K562 (cell line): Measurements from ENCODE around the gene ARSJ. TPM values are rescaled to one million over a fixed set of nuclear protein-coding genes. Genes with fewer than 3 reads are reported as not detected.

Experiments used
- ATAC-seq: fragments of 200-7000 bp; cut with Tn5 transposase; 3 replicates; pipeline ENCODE4 v1.9.1; 2020; ENCODE audit warnings: moderate library complexity
- BruUV-seq: library from RNA; stranded (reverse); fragments of 400-500 nt; replicated peaks from 2 replicates; lab custom pipeline; 2021; lab: Mats Ljungman, UMichigan
- CTCF ChIA-PET: fragments of 300-600 bp; formaldehyde crosslinking; extraction: SDS; loops from one replicate; lab custom pipeline; 2021; ENCODE audit warnings: low intra/inter-chr PET ratio; lab: Yijun Ruan, JAX
- POLR2A ChIA-PET: fragments of 300-600, 350-650 bp; sonication (Branson Sonifier 250); formaldehyde crosslinking; extraction: SDS; loops from one replicate; lab custom pipeline; 2021; ENCODE audit warnings: antibody characterized with exemption, inconsistent platforms; lab: Yijun Ruan, JAX
- DNase-seq, 4 experiments: peaks; one replicate each; pipeline versions ENCODE4 v3.0.0 to v3.0.0-alpha.2; 2011 to 2018; ENCODE audit warnings: low spot score in 3 of 4, mixed read lengths in 3 of 4; ENCODE audit errors: extremely low read depth in 1 of 4
- FAIRE-seq: peaks from 2 replicates; lab custom pipeline; 2011; peaks lifted over from hg19 to GRCh38; lab: Jason Lieb, UNC
- H2AFZ ChIP-seq: 2 replicates; pipeline ENCODE4 v1.6.0; 2011; ENCODE audit warnings: low read depth, low read length, control low read depth, inconsistent platforms
- H3K27ac ChIP-seq: fragments of 200-600 bp; 3 replicates; pipeline ENCODE4 v1.8.0; 2011; ENCODE audit warnings: low read depth, mild to moderate bottlenecking, control low read depth, inconsistent platforms, low read length, moderate library complexity, mixed read lengths; ENCODE audit errors: extremely low read depth
- H3K27me3 ChIP-seq, 2 experiments: fragments of 300-600 bp in 1 of 2; 2 replicates in 1 of 2; 3 replicates in 1 of 2; pipeline versions ENCODE4 v1.6.0 to v1.8.0; 2011; ENCODE audit warnings: inconsistent platforms in 2 of 2, low read length in 2 of 2, mild to moderate bottlenecking in 1 of 2, mixed read lengths in 1 of 2, moderate library complexity in 1 of 2; ENCODE audit not compliant: control insufficient read depth in 2 of 2, insufficient read depth in 2 of 2
- H3K36me3 ChIP-seq: fragments of 300-600 bp; 3 replicates; pipeline ENCODE4 v1.8.0; 2011; ENCODE audit warnings: mild to moderate bottlenecking, low read length, inconsistent platforms; ENCODE audit not compliant: control insufficient read depth, insufficient read depth
- H3K4me1 ChIP-seq, 2 experiments: fragments of 200-600 bp in 1 of 2; replicated peaks in 1 of 2; 2 replicates in 1 of 2; 3 replicates in 1 of 2; pipeline versions ENCODE4 v1.5.1 to v1.8.0; 2011; ENCODE audit warnings: inconsistent platforms in 2 of 2, low read length in 2 of 2, mild to moderate bottlenecking in 1 of 2, mixed read lengths in 1 of 2, moderate library complexity in 1 of 2; ENCODE audit not compliant: control insufficient read depth in 2 of 2, insufficient read depth in 2 of 2
- H3K4me2 ChIP-seq: 2 replicates; pipeline ENCODE4 v1.6.1; 2011; ENCODE audit warnings: low read length, control low read depth, inconsistent platforms, mixed read lengths; ENCODE audit not compliant: insufficient read depth
- H3K4me3 ChIP-seq: fragments of 200-600 bp; sonication (generic), shearing (Covaris generic); 2 replicates; pipeline ENCODE4 v1.5.1; 2016; ENCODE audit warnings: control low read depth, inconsistent platforms
- H3K79me2 ChIP-seq: fragments of 200-600 bp; 3 replicates; pipeline ENCODE4 v1.8.0; 2011; ENCODE audit warnings: low read length, inconsistent platforms; ENCODE audit not compliant: control insufficient read depth, insufficient read depth
- H3K9ac ChIP-seq, 2 experiments: 2 replicates each; pipeline versions ENCODE4 v1.6.0 to v1.6.1; 2011; ENCODE audit warnings: low read depth in 2 of 2, low read length in 2 of 2, control low read depth in 1 of 2, inconsistent platforms in 1 of 2, mild to moderate bottlenecking in 1 of 2, mixed read lengths in 1 of 2; ENCODE audit not compliant: insufficient read depth in 1 of 2
- H3K9me1 ChIP-seq: one replicate; pipeline ENCODE4 v1.6.0; 2011; ENCODE audit warnings: inconsistent platforms, mild to moderate bottlenecking, low read length, moderate library complexity; ENCODE audit not compliant: control insufficient read depth, insufficient read depth
- H3K9me3 ChIP-seq: replicated peaks from 2 replicates; pipeline ENCODE4 v1.5.1; 2011; ENCODE audit warnings: low read depth, low read length, inconsistent platforms; ENCODE audit not compliant: control insufficient read depth, insufficient read depth
- H4K20me1 ChIP-seq: replicated peaks from 2 replicates; pipeline ENCODE4 v1.6.1; 2011; ENCODE audit warnings: low read length, inconsistent platforms, mixed read lengths; ENCODE audit not compliant: control insufficient read depth, insufficient read depth
- BRCA1 ChIP-seq, 2 experiments: fragments of 450-650 bp in 1 of 2; sonication (generic) in 1 of 2; formaldehyde crosslinking in 1 of 2; IDR thresholded peaks; 2 replicates each; pipeline versions ENCODE4 v1.5.0 to v1.6.1; 2017 to 2020; ENCODE audit warnings: mild to moderate bottlenecking in 1 of 2, missing genetic modification reagents in 1 of 2
- CUX1 ChIP-seq: fragments of 200-800 bp; sonication (Bioruptor generic); IDR thresholded peaks from 2 replicates; pipeline ENCODE4 v1.6.1; 2016; ENCODE audit warnings: missing genetic modification characterization, missing compliant biosample characterization
- DACH1 ChIP-seq: fragments of 450-650 bp; IDR thresholded peaks from 2 replicates; pipeline ENCODE4 v1.6.1; 2018; ENCODE audit not compliant: partially characterized antibody
- ETS1 ChIP-seq: conservative IDR thresholded peaks from 2 replicates; pipeline ENCODE4 v1.6.1; 2011; ENCODE audit warnings: low read depth, mild to moderate bottlenecking, low read length; ENCODE audit not compliant: control insufficient read depth
- HNRNPL ChIP-seq: fragments of 200-400 bp; formaldehyde crosslinking; IDR thresholded peaks from 2 replicates; pipeline ENCODE4 v1.6.1; 2017; ENCODE audit warnings: low read depth, mild to moderate bottlenecking, low read length
- MTA2 ChIP-seq: fragments of 450-650 bp; IDR thresholded peaks from 2 replicates; pipeline ENCODE4 v1.6.1; 2016; ENCODE audit warnings: low read depth
- PHTF2 ChIP-seq: fragments of 250-450 bp; sonication (Bioruptor Pico); IDR thresholded peaks from 2 replicates; pipeline ENCODE4 v1.5.0; 2021; ENCODE audit warnings: mild to moderate bottlenecking
- PTRF ChIP-seq: fragments of 450-650 bp; IDR thresholded peaks from 2 replicates; pipeline ENCODE4 v1.6.1; 2016; ENCODE audit warnings: mild to moderate bottlenecking, missing genetic modification characterization, missing compliant biosample characterization
- PTTG1 ChIP-seq: fragments of 450-650 bp; IDR thresholded peaks from 2 replicates; pipeline ENCODE4 v1.6.1; 2016; ENCODE audit warnings: low read depth, mild to moderate bottlenecking, missing genetic modification characterization, missing compliant biosample characterization
- ZNF780A ChIP-seq: fragments of 250-450 bp; sonication (Bioruptor Pico); IDR thresholded peaks from 2 replicates; pipeline ENCODE4 v1.5.0; 2021; ENCODE audit warnings: mild to moderate bottlenecking
- WGBS: fragments of 100-300 bp; shearing (Covaris generic); methylation state at CpG from one replicate; pipeline ENCODE4 v1.1.6; 2016; ENCODE audit warnings: low coverage, mixed read lengths; ENCODE audit not compliant: insufficient coverage; ENCODE audit errors: missing lambda C conversion rate; 5-methylcytosine and 5-hydroxymethylcytosine counted together
- in situ Hi-C: fragments of 300-500 bp; cut with MboI; formaldehyde crosslinking; loops from 4 replicates; pipeline ENCODE4 v1.15.0; 2018; ENCODE audit warnings: inconsistent platforms, mixed read lengths
- intact Hi-C: fragments of 100-400 bp; cut with micrococcal nuclease; formaldehyde crosslinking; loops from 2 replicates; pipeline ENCODE4 v1.14.2; 2022
- polyA plus RNA-seq, 8 experiments: library from polyadenylated mRNA; depleted of rRNA in 4 of 8; stranded (reverse) in 5 of 8; unstranded in 3 of 8; fragments of >200 nt; fragmentation: Nextera tagmentation in 2 of 8; fragmentation: Illumina TruSeq in 1 of 8; extraction: Ambion mirVana in 2 of 8; extraction: Trizol in 1 of 8; gene quantifications; 2 replicates each; pipeline versions ENCODE4 v1.2.1 to v1.2.3, GENCODE V29; 2011 to 2014; ENCODE audit warnings: inconsistent platforms in 1 of 8, missing spikeins in 1 of 8
- total RNA-seq, 7 experiments: library from RNA; depleted of rRNA in 6 of 7; stranded (reverse); fragments of >200 nt in 6 of 7; fragmentation: Illumina TruSeq in 2 of 7; extraction: Trizol in 2 of 7; gene quantifications; 2 replicates each; pipeline versions ENCODE4 v1.2.1 to v1.2.3, GENCODE V29; 2011 to 2021; ENCODE audit warnings: low replicate concordance in 1 of 7

Gene ARSJ
- total and polyA plus RNA-seq, 9 of the 15 experiments (the other 6 are each of a cell fraction or from before 2014, with no cell fraction given): not detected

DNA sequence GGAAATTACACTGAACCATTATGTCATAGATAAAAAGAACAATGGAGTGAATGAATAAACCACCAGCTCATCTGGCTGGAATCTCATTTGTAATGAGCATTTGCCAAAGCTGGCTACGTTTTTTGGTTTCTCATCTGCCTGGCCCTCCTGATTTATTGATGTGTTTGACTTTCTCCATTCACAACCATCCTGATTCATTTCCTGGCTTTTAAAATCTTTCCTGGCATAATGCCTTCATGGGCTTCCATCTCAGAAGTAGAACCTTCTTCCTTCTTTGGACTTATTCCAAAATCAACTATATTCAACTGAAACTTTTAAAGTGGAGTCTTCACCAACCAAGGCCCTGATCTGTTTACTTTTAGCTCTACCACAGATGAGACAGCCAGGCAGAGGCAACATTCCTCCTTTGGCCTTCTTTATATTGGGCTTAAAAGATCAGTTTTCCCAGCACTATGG is 36.0 kb upstream of the ARSJ start:
- no peaks in the 10 kb centered on the region for H3K36me3 ChIP-seq
- ChIA-PET CTCF (no interaction called here), POLR2A (no interaction called here)
- intact Hi-C loops: no loop called here
- no peaks in the 10 kb centered on the region for H3K9me3 ChIP-seq
- H3K27ac ChIP-seq: no peak overlapping the region
- in situ Hi-C loops: no loop called here
- no peak overlapping the region for H3K4me3 ChIP-seq
- no peak for DNase-seq
- H4K20me1 ChIP-seq: no peaks in the 10 kb centered on the region
- H2AFZ ChIP-seq: no peak overlapping the region
- no peaks in the 10 kb centered on the region for H3K27me3 ChIP-seq
- no peak for FAIRE-seq
- 0% methylated on average over 1 of the region's 1 CpG for WGBS
- no peaks in the 10 kb centered on the region for H3K4me1 ChIP-seq
- H3K9me1 ChIP-seq: no peaks in the 10 kb centered on the region
- no peak for ATAC-seq
- H3K9ac ChIP-seq: no peak overlapping the region
- H3K4me2 ChIP-seq: no peak overlapping the region
- BruUV-seq: no TSS peak
- no peaks in the 10 kb centered on the region for H3K79me2 ChIP-seq
- no peak for TF ChIP-seq ZNF780A (CRISPR knock-in tag)
- TF ChIP-seq PTRF (tag): no peak
- TF ChIP-seq HNRNPL: no peak
- TF ChIP-seq CUX1: no peak
- TF ChIP-seq BRCA1 (IDR thresholded peaks at IDR 0.05): no peak
- no peak for TF ChIP-seq BRCA1 (CRISPR knock-in tag; IDR thresholded peaks at IDR 0.05)
- no peak for TF ChIP-seq PHTF2 (CRISPR knock-in tag)
- no peak for TF ChIP-seq ETS1
- TF ChIP-seq DACH1: no peak
- no peak for TF ChIP-seq PTTG1
- TF ChIP-seq MTA2: no peak
